CD4-positive, alpha-beta T cell treated with Interferon alpha-2 for 1 hour (primary cell): ENCODE measurements around the gene C14orf39.
"Not testable (repeated sequence)": the region's sequence is repeated elsewhere in the genome, so short reads cannot be mapped to it uniquely, and the experiment has no call there.

Source experiments
- DNase-seq, 2 donors: peaks; one replicate each; pipeline ENCODE4 v3.0.0-alpha.2; 2020 to 2022

Gene C14orf39

GRCh38 chr14:60488175-60488574 is 2.3 kb upstream of the C14orf39 start:
- no peak for DNase-seq

- no peak for DNase-seq
Measured at GRCh38 chr14:60487211-60487610, 1.3 kb upstream of the C14orf39 start.

- DNase-seq = no peak
Measured at GRCh38 chr14:60485057-60485597, 736 bp downstream of the C14orf39 start.

GRCh38 chr14:60482743-60483142 is 3.1 kb downstream of the C14orf39 start:
- DNase-seq = no peak

GRCh38 chr14:60480248-60480647 is 5.6 kb downstream of the C14orf39 start:
- not testable (repeated sequence) for DNase-seq

GRCh38 chr14:60455875-60456274 is 30.0 kb downstream of the C14orf39 start:
- no peak for DNase-seq

- DNase-seq = no peak
Measured at GRCh38 chr14:60430276-60430675, 55.6 kb downstream of the C14orf39 start.

- DNase-seq = no peak
Measured at GRCh38 chr14:60420050-60420449, 65.8 kb downstream of the C14orf39 start.

GRCh38 chr14:60397550-60397949 is 88.3 kb downstream of the C14orf39 start:
- not testable (repeated sequence) for DNase-seq

GRCh38 chr14:60396718-60397343 is 89.0 kb downstream of the C14orf39 start:
- no peak for DNase-seq
